ENCODE data around the gene LONRF2.

LONRF2 gene

DNA sequence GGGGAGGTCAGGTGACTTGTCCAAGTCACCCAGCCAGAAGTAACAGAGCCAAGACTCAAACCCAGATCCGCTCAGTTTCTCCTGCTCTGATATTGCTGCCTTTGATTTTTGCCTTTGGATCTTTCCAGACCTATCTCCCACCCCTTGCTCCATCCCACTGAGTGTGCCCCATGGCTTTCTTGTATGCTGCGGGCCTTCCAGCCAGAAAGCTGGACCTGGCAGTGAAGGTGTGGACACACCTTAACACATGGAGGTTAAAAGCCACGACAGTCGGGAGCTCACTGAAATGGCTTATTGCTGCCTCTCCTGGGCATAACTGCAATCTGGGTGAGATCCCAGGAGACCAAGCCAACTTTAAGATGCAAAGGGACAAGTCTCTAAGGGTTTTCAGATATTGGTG, 86.7 kb downstream of the LONRF2 start:
- no peak for DNase-seq (ENCODE audit: low read depth)

DNA sequence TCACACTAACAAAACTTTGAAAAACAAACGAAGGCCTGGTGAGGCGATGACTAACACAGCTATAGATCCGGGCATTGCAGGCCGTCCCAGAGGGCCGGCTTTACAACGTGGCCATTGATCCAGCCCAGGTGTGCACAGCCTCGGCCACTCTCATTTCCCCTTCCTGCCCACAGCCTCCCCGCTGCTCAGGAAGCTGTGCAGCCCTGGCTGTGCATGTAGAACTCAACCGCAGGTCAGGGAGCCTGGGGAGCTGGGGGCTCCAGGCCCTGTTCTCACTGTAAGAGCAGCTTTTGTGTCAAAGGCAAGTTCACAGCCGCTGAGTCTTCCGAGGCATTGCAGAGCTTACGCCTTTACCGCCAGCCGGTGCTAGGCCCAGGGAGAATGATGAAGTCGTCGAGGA, 87.2 kb downstream of the LONRF2 start:
- no peak for DNase-seq (ENCODE audit: low read depth)

DNA sequence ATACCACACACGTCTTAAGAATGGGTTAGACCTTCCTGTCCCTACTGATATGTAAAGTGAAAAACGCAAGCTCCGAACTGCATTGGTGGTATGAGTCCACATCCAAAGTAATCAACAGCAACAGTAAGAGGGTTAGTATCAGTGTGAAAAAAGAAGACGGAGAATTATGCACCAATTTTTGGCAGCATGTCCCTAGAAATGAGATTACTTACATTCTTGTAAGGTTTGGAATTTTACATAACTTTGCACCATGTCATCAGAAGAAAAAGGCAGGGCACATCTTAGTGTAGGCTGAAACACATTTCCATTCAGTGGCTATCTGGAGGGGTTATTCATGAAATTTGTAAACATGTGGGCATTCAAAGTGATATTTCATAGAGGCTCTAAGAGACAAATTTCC, 88.2 kb downstream of the LONRF2 start:
- no peak for DNase-seq (ENCODE audit: low read depth)

DNA sequence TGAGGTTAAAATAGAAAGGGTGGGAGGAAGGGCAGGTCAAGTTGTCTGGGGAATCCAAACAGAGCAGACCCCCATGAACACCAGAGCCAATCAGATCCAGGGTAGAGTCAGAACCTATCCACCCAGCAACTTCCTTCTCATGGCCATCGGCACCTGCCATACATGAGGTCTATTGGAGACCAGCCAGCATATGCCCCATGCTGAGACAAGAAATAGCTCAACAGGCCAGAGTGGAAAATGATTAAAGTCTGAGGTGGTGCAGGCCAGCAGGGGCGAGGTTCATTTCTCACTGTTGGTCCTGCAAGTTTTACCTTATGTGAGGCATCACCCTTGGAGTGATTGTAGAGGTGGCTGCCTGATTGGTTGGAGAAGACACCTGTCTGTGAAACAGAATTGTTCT, 89.2 kb downstream of the LONRF2 start:
- no peak for DNase-seq (ENCODE audit: low read depth)

DNA sequence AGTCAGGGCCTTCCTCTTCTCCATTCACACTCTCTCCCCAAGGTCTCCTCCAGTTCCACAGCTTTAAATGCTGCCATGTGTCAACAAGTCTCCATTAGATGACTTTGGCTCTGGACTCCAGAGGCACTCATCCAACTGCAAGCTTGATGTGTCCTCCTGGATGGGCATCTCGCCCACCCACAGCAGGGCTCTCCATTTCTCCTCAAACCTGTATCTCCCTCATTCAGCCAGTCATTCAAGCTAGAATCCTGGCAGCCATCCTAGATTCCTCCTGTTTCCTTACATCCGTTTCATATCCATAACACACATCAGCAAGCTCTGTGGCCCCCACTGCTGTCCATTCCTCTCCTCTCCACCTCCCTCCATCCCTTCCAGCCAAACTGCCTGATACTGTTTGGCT, 91.5 kb downstream of the LONRF2 start:
- DNase-seq (ENCODE audit: low read depth), result no peak

DNA sequence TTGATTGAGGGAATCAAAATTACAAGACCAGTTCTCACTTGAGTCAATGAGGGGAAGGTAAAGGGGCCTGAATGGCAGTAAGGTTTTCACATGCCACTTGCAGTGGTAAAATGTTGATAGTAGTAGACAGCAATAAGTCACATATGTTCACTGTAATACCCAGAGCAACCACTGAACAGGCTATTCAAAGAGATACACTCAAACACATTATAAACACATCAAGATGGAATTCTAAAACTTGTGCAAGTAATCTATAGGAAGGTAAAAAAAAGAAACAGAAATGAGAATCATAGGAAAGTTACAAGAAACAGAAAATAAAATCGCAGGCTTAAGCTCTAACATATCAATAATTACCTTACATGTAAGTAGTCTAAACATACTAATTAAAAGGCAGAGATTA, 93.3 kb downstream of the LONRF2 start:
- no peak for DNase-seq (ENCODE audit: low read depth)

DNA sequence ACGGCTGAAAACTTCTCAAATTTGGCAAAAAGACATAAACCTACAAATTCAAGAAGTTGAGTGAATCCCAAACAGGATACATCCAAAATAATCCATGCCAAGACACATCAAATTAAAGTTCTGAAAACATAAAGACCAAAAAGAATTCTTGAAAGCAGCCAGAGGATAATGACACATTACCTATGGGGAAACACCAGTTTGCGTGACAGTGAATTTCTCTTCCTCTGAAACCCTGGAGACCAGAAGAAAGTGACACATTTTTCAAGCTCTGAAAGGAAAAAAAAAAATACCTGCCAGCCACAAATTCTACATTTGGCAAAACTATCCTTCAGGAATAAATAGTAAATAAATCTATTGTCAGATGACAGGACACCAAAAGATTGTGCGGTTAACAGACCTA, 93.9 kb downstream of the LONRF2 start:
- no peak for DNase-seq (ENCODE audit: low read depth)

DNA sequence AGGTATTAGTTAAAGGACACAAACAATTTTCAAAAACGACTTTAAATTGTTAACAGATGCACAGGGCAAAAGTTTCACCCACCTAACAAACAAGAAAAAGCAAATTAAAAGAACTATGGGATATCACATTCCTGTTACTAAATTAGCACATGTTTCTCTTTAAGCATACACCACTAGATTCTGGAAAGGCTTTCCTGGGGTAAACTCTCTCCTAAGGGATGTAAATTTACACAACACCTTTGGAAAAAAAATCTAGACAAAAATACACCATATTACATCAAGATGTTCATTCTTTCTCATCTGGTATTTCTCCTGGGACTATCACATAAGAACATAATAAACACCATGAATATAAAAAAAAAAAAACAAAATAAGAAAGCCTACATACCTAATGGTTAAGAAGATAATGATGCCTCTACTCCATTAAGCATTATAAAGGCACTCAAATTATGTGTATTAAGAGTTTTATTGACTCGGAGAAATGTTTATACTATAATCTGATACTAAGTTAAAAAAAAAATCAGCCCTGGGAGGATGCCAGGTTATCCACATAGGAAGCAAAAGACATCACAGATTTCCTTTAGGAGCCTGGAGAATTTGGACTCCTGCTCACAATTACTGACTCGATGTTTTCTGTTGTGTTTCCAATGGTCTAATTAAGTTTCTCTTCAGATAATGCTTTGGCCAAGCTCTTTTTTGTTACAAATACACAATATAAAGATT, 97.2 kb downstream of the LONRF2 start:
- no peak for DNase-seq (ENCODE audit: low read depth)

DNA sequence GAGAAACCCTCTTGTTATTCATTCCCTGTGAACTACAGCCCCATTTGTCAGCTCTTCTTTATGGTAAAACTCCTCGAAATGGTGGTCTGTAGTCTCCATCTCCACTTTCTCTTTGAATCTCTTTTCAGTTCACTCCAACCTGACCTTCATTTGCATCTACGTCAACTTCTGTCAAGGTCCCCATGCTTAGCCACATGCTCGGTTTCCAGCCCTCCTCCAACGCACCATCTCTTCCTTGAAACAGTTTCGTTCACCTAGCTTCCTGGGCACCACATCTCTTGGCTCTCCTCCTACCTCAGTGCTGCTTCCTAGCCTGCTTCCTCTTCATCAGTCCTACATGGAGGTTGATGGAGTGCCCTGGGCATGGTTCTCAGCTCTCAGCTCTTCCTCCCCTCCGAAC, 98.8 kb downstream of the LONRF2 start:
- DNase-seq (ENCODE audit: low read depth), result no peak

Data from CMK (cell line).